Colonic mucosa (tissue), 4 donors: ENCODE results near the gene KBTBD3. TPM values are rescaled to one million over a fixed set of nuclear protein-coding genes. Genes with fewer than 3 reads are reported as not detected.
"Not testable (repeated sequence)": the region's sequence is repeated elsewhere in the genome, so short reads cannot be mapped to it uniquely, and the experiment has no call there.

Experiments used
- DNase-seq: peaks from one replicate; pipeline ENCODE4 v3.0.0-alpha.2; 2020
- H3K27ac ChIP-seq: fragments of 200-600 bp; one replicate; pipeline ENCODE4 v1.8.0; 2021
- H3K27me3 ChIP-seq: fragments of 200-600 bp; one replicate; pipeline ENCODE4 v1.8.0; 2021
- H3K36me3 ChIP-seq: fragments of 200-600 bp; one replicate; pipeline ENCODE4 v1.8.0; 2021
- H3K4me1 ChIP-seq: fragments of 200-600 bp; one replicate; pipeline ENCODE4 v1.8.0; 2021; ENCODE audit warnings: mild to moderate bottlenecking
- H3K4me3 ChIP-seq: fragments of 200-600 bp; one replicate; pipeline ENCODE4 v1.8.0; 2021
- H3K9ac ChIP-seq, 2 donors: one replicate each; pipeline ENCODE4 v1.7.0; 2013; ENCODE audit warnings: control low read depth in 2 of 2, low read depth in 2 of 2, low read length in 2 of 2
- H3K9me3 ChIP-seq: fragments of 200-600 bp; one replicate; pipeline ENCODE4 v1.8.0; 2021
- CTCF ChIP-seq: fragments of 200-600 bp; IDR thresholded peaks from one replicate; pipeline ENCODE4 v1.8.0; 2022; ENCODE audit warnings: antibody characterized with exemption, mild to moderate bottlenecking
- intact Hi-C: fragments of 100-400 bp; cut with DNase I; formaldehyde crosslinking; loops from one replicate; pipeline ENCODE4 v1.14.1; 2022
- total RNA-seq, 2 donors: library from RNA; stranded (reverse); fragmentation: NEBNext Ultra II Directional in 1 of 2; extraction: Animal tissue kit (Norgen Biotek cat#: 25700) in 1 of 2; gene quantifications; one replicate each; pipeline ENCODE4 v1.2.1, GENCODE V29; 2021
- donor health status: healthy.
- donor health status: DM: no; HTN: no; CAD: no.
- donor health status: DM: no; HTN: no; CAD: no.

The KBTBD3 gene
- total RNA-seq, 2 donors from 2014 or later = 6.6 to 6.7 TPM

- H3K4me3 ChIP-seq = no peak overlapping the region
- H3K9ac ChIP-seq = no peak overlapping the region
- H3K27me3 ChIP-seq = no peaks in the 10 kb centered on the region
- intact Hi-C loops = no loop called here
- H3K27ac ChIP-seq = no peak overlapping the region
- TF ChIP-seq CTCF = no peak
- H3K4me1 ChIP-seq = no peaks in the 10 kb centered on the region
- DNase-seq = no peak
- no peaks in the 10 kb centered on the region for H3K36me3 ChIP-seq
- H3K9me3 ChIP-seq = no peaks in the 10 kb centered on the region
These were observed 17.5 kb downstream of the KBTBD3 start for GRCh38 chr11:106059617-106060016.

- H3K36me3 ChIP-seq, intact Hi-C loops, H3K4me3 ChIP-seq, H3K9ac ChIP-seq, H3K27ac ChIP-seq, DNase-seq, H3K27me3 ChIP-seq, H3K9me3 ChIP-seq, H3K4me1 ChIP-seq: not testable (repeated sequence)
These were observed 18.8 kb downstream of the KBTBD3 start for GRCh38 chr11:106058377-106058776.

- Histone ChIP-seq H3K36me3 (no peaks in the 10 kb centered on the region), H3K9me3 (no peaks in the 10 kb centered on the region), H3K4me1 (no peaks in the 10 kb centered on the region), H3K9ac (no peak overlapping the region), H3K4me3 (no peak overlapping the region), H3K27me3 (no peaks in the 10 kb centered on the region), H3K27ac (no peak overlapping the region)
- no peak for TF ChIP-seq CTCF
- intact Hi-C loops = no loop called here
- no peak for DNase-seq
These were observed 26.0 kb downstream of the KBTBD3 start for GRCh38 chr11:106051103-106051502.

GRCh38 chr11:106049727-106050476, 27.2 kb downstream of the KBTBD3 start:
- Histone ChIP-seq H3K36me3 (no peaks in the 10 kb centered on the region), H3K9me3 (no peaks in the 10 kb centered on the region), H3K27me3 (no peaks in the 10 kb centered on the region), H3K4me1 (no peaks in the 10 kb centered on the region), H3K4me3 (no peak overlapping the region), H3K9ac (no peak overlapping the region), H3K27ac (no peak overlapping the region)
- DNase-seq = no peak
- TF ChIP-seq CTCF = no peak
- intact Hi-C loops = no loop called here

- no peaks in the 10 kb centered on the region for H3K36me3 ChIP-seq
- no peaks in the 10 kb centered on the region for H3K4me1 ChIP-seq
- DNase-seq = no peak
- H3K27me3 ChIP-seq = no peaks in the 10 kb centered on the region
- no peak overlapping the region for H3K4me3 ChIP-seq
- no peak for TF ChIP-seq CTCF
- intact Hi-C loops = no loop called here
- H3K9me3 ChIP-seq = no peaks in the 10 kb centered on the region
- no peak overlapping the region for H3K9ac ChIP-seq
- H3K27ac ChIP-seq = no peak overlapping the region
These were observed 29.5 kb downstream of the KBTBD3 start for GRCh38 chr11:106047631-106048030.

- H3K36me3 ChIP-seq = no peaks in the 10 kb centered on the region
- TF ChIP-seq CTCF = no peak
- intact Hi-C loops = no loop called here
These were observed 33.6 kb downstream of the KBTBD3 start for GRCh38 chr11:106043540-106043939.

More at GRCh38 chr11:106043540-106043939, 33.6 kb downstream of the KBTBD3 start:
- Histone ChIP-seq H3K27me3 (no peaks in the 10 kb centered on the region), H3K4me1 (no peaks in the 10 kb centered on the region), H3K9me3 (no peaks in the 10 kb centered on the region), H3K9ac (no peak overlapping the region), H3K4me3 (no peak overlapping the region), H3K27ac (no peak overlapping the region)
- DNase-seq = no peak
